Breast epithelium (tissue), 3 donors: ENCODE data around the gene SEL1L3.

Experiments used
- POLR2A ChIP-seq: fragments of 450-650 bp; IDR thresholded peaks from one replicate; pipeline ENCODE4 v1.6.1; 2016; ENCODE audit warnings: antibody characterized with exemption, mild to moderate bottlenecking, moderate library complexity
- POLR2AphosphoS5 ChIP-seq, 3 donors: sonication (generic); formaldehyde crosslinking; IDR thresholded peaks; one replicate each; pipeline ENCODE4 v1.6.1; 2017; ENCODE audit warnings: antibody characterized with exemption in 3 of 3

GRCh38 chr4:25759101-25759500, 103.7 kb downstream of the SEL1L3 start:
- no peak for TF ChIP-seq POLR2A
- no peak for TF ChIP-seq POLR2AphosphoS5 (IDR thresholded peaks at IDR 0.05)
